IPS DF 6.9 (cell line): ENCODE measurements around the gene ABCB1.

Experiments used
- DNase-seq: peaks from one replicate; pipeline ENCODE4 v3.0.0-alpha.2; 2013; ENCODE audit warnings: low read depth, low spot score
- H3K27ac ChIP-seq: one replicate; pipeline ENCODE4 v1.5.1; 2013; ENCODE audit warnings: low read length, control low read depth
- H3K27me3 ChIP-seq: 2 replicates; pipeline ENCODE4 v1.6.1; 2013; ENCODE audit warnings: mild to moderate bottlenecking, low read length; ENCODE audit not compliant: control insufficient read depth, insufficient read depth
- H3K36me3 ChIP-seq: 2 replicates; pipeline ENCODE4 v1.6.1; 2013; ENCODE audit warnings: low read length; ENCODE audit not compliant: control insufficient read depth, insufficient read depth
- H3K4me1 ChIP-seq: 2 replicates; pipeline ENCODE4 v1.6.1; 2013; ENCODE audit warnings: low read length; ENCODE audit not compliant: control insufficient read depth, insufficient read depth
- H3K4me3 ChIP-seq: 2 replicates; pipeline ENCODE4 v1.5.1; 2013; ENCODE audit warnings: mild to moderate bottlenecking, low read length
- H3K9me3 ChIP-seq: 2 replicates; pipeline ENCODE4 v1.6.1; 2013; ENCODE audit warnings: low read length, inconsistent platforms; ENCODE audit not compliant: control insufficient read depth, insufficient read depth
- WGBS: extraction: QIAGEN DNeasy Blood & Tissue Kit; methylation state at CpG from one replicate; pipeline ENCODE4 v1.1.7; 2013; ENCODE audit warnings: mixed read lengths, missing lambda C conversion rate; ENCODE audit not compliant: insufficient read length, insufficient coverage; 5-methylcytosine and 5-hydroxymethylcytosine counted together

ABCB1 gene

DNA sequence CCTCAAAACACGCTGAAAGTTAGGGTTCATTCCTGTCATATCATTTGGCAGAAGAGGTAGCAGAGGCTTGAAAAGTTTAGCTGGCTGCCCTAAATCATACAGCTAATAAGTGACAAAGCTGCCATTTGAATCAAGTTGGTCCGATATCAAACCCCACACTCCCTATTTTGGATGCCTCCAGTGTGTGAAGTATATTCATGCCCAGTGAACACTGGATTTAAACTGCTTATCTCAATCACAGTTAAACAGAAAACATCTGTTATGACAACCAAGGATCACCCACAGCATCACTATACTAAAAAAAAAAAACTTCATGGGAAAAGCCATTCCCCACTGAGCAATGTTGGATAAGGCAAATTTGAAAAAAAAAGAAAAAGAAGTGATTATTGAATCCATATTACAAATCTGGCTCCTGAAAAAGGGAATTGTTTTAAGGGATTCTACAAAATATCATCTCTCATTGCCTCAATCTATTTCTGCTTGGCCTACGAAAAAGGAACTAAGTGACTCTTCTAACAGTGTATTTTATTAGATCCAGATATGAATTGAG is 48.3 kb downstream of the ABCB1 start:
- Histone ChIP-seq H3K4me3 (no peak overlapping the region), H3K27me3 (no peaks in the 10 kb centered on the region), H3K27ac (no peak overlapping the region), H3K9me3 (no peaks in the 10 kb centered on the region), H3K36me3 (no peaks in the 10 kb centered on the region), H3K4me1 (no peaks in the 10 kb centered on the region)
- WGBS = no CpG with 5 or more reads among the region's 3 CpGs
- DNase-seq = no peak

DNA sequence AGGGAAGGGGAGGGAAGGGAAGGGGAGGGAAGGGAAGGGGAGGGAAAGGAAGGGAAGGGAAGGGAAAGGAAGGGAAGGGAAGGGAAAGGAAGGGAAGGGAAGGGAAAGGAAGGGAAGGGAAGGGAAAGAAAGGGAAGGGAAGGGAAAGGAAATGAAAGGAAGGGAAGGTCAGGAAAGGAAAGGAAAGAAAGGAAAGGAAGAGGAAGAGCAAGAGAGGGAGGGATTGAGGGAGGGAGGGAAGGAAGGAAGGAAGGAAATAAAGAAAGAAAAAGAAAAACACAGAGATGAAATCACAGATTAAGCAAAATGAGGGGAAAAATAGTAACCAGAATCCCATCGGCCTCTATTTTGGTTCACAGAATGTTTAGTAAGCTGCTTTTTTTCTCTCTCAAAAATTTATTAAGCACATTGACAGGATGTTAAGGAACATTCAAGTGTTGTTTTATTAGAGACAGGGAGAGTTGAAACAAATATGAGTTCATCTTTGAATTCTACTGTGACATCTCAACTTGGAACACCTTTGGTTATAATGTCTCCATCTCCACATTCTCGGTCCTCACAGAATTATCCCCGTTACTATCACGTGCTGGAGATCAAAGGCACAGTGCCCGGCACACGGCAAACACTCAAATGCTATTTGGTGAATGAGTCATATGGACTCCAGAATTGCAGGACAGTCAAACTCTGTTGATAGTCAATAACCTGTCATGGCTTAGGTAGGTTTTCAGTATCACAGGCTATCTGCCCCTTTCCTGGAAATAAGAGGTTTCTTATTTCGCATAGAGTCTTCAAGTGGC is 52.4 kb downstream of the ABCB1 start:
- WGBS = no CpG with 5 or more reads among the region's 7 CpGs
- DNase-seq = no peak
- Histone ChIP-seq H3K4me1 (no peaks in the 10 kb centered on the region), H3K27me3 (no peaks in the 10 kb centered on the region), H3K36me3 (no peaks in the 10 kb centered on the region), H3K9me3 (no peaks in the 10 kb centered on the region), H3K27ac (no peak overlapping the region), H3K4me3 (no peak overlapping the region)

DNA sequence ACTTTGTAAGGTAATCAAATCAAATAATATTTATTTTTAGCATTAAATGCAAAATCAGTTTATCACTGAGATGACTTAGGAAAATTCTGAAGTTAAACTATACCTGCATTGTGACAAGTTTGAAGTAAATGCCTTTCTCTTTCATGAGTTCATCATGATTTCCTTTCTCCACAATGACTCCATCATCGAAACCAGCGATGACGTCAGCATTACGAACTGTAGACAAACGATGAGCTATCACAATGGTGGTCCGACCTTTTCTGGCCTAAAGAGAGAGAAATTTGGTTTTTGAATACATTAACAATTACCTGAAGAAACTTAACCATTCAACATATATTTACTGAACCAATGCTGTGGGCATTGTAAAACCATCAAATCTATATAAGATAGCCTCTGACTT is 54.9 kb downstream of the ABCB1 start:
- Histone ChIP-seq H3K36me3 (no peaks in the 10 kb centered on the region), H3K9me3 (no peaks in the 10 kb centered on the region), H3K27me3 (no peaks in the 10 kb centered on the region), H3K27ac (no peak overlapping the region), H3K4me1 (no peaks in the 10 kb centered on the region), H3K4me3 (no peak overlapping the region)
- WGBS = no CpG with 5 or more reads among the region's 6 CpGs
- no peak for DNase-seq

DNA sequence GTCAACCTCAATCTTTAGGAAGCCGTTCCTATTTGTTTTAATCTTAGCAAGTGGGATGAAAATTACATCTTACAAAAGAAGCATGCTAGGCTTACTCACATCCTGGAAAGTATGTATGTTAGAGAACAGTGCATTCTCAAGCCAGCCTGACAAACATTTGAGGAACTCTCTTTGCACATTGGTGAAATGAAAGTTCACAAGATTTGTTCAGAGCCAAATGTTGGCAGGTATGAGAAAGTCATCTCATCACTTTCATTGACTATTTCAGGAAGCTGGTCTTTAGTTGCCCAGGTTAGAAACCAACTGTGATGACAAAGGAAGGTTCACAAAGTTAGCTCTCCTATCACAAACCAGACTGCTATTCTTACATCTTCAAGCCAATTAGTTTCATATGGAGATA is 57.1 kb downstream of the ABCB1 start:
- DNase-seq = no peak

DNA sequence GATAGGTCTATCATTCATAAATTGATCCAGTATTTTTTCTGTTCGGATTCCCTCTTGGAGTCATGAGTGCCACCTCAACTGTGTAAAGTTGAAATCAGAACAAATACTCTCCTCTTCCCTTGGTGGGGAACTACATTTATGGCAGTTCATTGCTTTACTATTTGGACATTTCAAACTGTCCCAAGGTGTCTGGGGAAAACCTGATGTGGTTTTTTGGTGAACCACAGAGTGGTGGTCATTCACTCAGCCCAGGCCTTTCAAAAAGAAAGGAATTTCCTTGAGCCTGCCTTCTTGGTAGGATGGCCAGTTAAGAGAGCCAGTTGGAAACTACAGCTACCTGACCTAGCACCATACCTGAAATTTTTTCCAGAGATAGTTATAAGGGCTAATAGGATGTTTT is 59.0 kb downstream of the ABCB1 start:
- Histone ChIP-seq H3K4me3 (no peak overlapping the region), H3K9me3 (no peaks in the 10 kb centered on the region), H3K27me3 (no peaks in the 10 kb centered on the region), H3K36me3 (no peaks in the 10 kb centered on the region), H3K4me1 (no peaks in the 10 kb centered on the region), H3K27ac (no peak overlapping the region)
- DNase-seq = no peak
- WGBS = no CpG with 5 or more reads among the region's 1 CpG

More for the DNA sequence above, 57.1 kb downstream of the ABCB1 start:
- Histone ChIP-seq H3K4me3 (no peak overlapping the region), H3K4me1 (no peaks in the 10 kb centered on the region), H3K27me3 (no peaks in the 10 kb centered on the region), H3K9me3 (no peaks in the 10 kb centered on the region), H3K36me3 (no peaks in the 10 kb centered on the region), H3K27ac (no peak overlapping the region)
- WGBS = no CpG with 5 or more reads among the region's 1 CpG

DNA sequence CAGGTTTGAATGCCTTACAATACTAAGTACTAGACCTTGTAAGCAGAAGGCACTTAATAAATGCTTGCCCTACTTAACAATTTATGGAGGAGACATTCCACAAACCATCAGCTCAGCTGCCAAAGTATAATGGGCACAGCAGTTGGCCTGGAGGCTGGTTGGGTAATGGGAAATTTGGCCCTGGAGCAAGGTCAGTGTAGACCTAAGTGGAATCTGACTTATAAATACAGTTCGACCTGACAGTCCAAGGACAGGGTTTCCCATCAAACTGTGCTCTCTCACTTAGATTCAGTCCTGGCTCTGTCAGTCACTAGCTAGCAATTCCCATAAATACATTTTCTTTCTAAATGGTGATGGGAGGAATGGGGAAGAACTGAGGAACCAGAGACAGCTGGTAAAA is 62.6 kb downstream of the ABCB1 start:
- H3K27me3 ChIP-seq = no peaks in the 10 kb centered on the region
- H3K36me3 ChIP-seq = no peaks in the 10 kb centered on the region
- H3K27ac ChIP-seq = no peak overlapping the region
- no peak overlapping the region for H3K4me3 ChIP-seq
- WGBS = no CpG with 5 or more reads among the region's 1 CpG
- H3K9me3 ChIP-seq = no peaks in the 10 kb centered on the region
- DNase-seq = no peak
- H3K4me1 ChIP-seq = no peaks in the 10 kb centered on the region; the same call in 1 of the 2 replicates

DNA sequence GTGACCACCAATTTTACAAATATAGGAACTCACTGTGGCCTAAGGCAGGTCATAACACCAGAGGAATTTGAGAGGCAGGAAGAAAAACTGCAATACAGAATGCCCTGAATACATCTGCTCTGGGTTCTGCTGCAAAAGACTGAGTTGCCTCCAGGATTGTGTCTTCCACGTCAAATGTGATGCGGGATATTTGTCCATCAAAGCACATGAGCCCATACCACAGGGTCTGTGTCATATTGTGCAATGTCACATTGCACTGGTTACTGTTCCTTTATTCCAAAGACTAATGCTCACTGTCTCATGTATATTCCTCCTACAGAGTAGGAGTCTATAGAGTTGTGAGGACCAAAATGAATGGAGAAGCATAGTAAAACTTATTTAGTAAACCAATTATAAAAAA is 66.6 kb downstream of the ABCB1 start:
- H3K9me3 ChIP-seq = no peaks in the 10 kb centered on the region
- no CpG with 5 or more reads among the region's 2 CpGs for WGBS
- H3K27me3 ChIP-seq = no peaks in the 10 kb centered on the region
- H3K36me3 ChIP-seq = no peaks in the 10 kb centered on the region
- no peak for DNase-seq
- no peaks in the 10 kb centered on the region; the same call in 1 of the 2 replicates for H3K4me1 ChIP-seq
- H3K27ac ChIP-seq = no peak overlapping the region
- H3K4me3 ChIP-seq = no peak overlapping the region

DNA sequence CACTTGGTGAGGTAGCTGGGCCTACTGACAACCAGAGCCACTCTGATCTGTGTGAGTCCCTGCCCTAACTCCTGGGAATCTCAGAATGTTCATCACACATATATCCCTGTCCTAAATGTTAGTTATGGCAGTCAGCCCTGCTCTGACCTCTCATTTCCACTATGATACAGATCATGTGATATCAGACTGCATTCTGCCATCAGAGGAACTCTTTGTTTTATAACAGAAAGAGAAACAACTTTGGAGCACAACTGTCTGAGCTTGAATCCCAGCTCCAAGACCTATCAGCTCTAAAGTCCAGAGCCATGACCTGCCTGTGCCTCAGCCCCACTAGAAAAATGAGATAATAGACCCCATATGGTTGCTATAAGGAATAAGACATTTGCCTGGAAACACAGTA is 70.6 kb downstream of the ABCB1 start:
- H3K4me1 ChIP-seq = no peaks in the 10 kb centered on the region
- no peaks in the 10 kb centered on the region for H3K27me3 ChIP-seq
- no peak overlapping the region for H3K27ac ChIP-seq
- H3K4me3 ChIP-seq = no peak overlapping the region
- H3K9me3 ChIP-seq = no peaks in the 10 kb centered on the region
- H3K36me3 ChIP-seq = no peaks in the 10 kb centered on the region
- DNase-seq = no peak

DNA sequence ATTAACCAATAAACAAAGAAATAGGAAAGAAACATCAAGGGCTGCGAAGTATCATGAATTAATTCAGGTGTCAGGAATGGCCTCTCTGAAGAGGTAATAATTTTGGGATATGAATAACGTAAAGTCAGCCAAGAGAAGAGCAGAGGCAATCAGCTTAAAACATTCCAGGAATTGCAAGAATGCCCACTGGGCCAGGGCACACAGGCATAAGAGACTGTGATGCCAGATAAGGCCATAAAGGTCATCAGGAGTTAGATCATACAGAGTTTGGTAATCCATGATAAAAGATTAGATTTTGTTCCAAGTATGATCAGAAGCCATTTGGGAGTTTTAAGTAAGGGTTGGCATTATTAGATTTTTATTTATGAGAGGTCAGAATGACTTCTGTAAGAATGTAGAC is 72.0 kb downstream of the ABCB1 start:
- DNase-seq = no peak
- Histone ChIP-seq H3K27me3 (no peaks in the 10 kb centered on the region), H3K4me1 (no peaks in the 10 kb centered on the region), H3K36me3 (no peaks in the 10 kb centered on the region), H3K27ac (no peak overlapping the region), H3K9me3 (no peaks in the 10 kb centered on the region), H3K4me3 (no peak overlapping the region)
- WGBS = no CpG with 5 or more reads among the region's 2 CpGs

DNA sequence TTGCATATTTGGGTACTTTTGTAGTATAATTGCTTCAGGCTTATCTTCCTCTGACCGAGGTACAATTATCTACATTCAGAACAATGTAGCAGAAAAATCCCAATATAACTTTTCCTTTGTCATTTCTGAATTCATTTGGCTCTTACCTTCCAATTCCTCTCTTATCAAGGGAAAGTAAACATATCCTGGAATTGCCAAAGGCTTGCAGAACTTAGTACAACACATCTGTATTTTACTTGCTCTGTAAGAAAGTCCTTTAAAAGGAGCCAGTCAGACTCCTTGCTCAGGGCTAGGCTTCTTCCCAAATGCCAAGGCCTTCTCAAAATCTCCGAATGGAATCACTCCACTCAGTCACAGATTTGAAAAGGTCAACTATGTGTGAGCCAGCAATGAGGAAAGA is 81.9 kb downstream of the ABCB1 start:
- no peak for DNase-seq
- Histone ChIP-seq H3K36me3 (no peaks in the 10 kb centered on the region), H3K4me1 (no peaks in the 10 kb centered on the region), H3K9me3 (no peaks in the 10 kb centered on the region), H3K27me3 (no peaks in the 10 kb centered on the region), H3K27ac (no peak overlapping the region), H3K4me3 (no peak overlapping the region)
- WGBS = no CpG with 5 or more reads among the region's 2 CpGs

DNA sequence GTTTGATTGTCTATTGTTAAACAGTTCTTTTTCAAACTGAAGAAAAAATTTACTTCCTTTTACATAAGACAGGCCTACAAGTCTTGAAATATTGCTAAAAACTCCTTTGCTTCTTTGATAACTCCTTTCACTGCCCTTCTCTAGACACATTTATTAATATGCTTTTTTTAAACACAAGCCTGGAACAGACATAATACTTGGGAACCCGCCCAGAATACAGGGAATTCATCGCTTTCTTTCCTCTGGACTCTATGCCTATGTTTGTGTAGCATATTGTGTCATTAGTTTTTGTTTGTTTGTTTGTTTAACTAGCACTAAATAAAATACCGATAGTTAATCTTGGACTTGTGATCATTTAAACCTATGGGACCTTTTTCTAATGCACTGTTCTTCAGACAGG is 82.8 kb downstream of the ABCB1 start:
- Histone ChIP-seq H3K36me3 (no peaks in the 10 kb centered on the region), H3K27ac (no peak overlapping the region)

More for the DNA sequence above, 82.8 kb downstream of the ABCB1 start:
- Histone ChIP-seq H3K4me3 (no peak overlapping the region), H3K27me3 (no peaks in the 10 kb centered on the region), H3K4me1 (no peaks in the 10 kb centered on the region), H3K9me3 (no peaks in the 10 kb centered on the region)
- DNase-seq = no peak
- no CpG with 5 or more reads among the region's 3 CpGs for WGBS
